LHCN-M2 (cell line): Measurements from ENCODE around the gene SGPP2. TPM values are rescaled to one million over a fixed set of nuclear protein-coding genes. Genes with fewer than 3 reads are reported as not detected.

Experiments used
- DNase-seq: peaks from one replicate; pipeline ENCODE4 v3.0.0-alpha.2; 2012; ENCODE audit warnings: low read depth
- total RNA-seq: library from RNA; depleted of rRNA; stranded (reverse); fragments of >200 nt; gene quantifications from 2 replicates; pipeline ENCODE4 v1.2.3, GENCODE V29; 2014

Gene SGPP2
- total RNA-seq, 1 experiment from 2014 or later = not detected

- DNase-seq = no peak
These were observed 99.6 kb downstream of the SGPP2 start for GRCh38 chr2:222523783-222524544.

- no peak for DNase-seq
These were observed 101.5 kb downstream of the SGPP2 start for GRCh38 chr2:222525811-222526210.

GRCh38 chr2:222526480-222527277 lies 102.3 kb downstream of the SGPP2 start:
- DNase-seq = no peak

GRCh38 chr2:222532315-222532714 lies 108.0 kb downstream of the SGPP2 start:
- no peak for DNase-seq

- no peak for DNase-seq
These were observed 111.1 kb downstream of the SGPP2 start for GRCh38 chr2:222535477-222535876.

GRCh38 chr2:222538535-222538934 lies 114.2 kb downstream of the SGPP2 start:
- DNase-seq = no peak

GRCh38 chr2:222544661-222545060 lies 120.3 kb downstream of the SGPP2 start:
- DNase-seq = no peak

- DNase-seq = no peak
These were observed 121.8 kb downstream of the SGPP2 start for GRCh38 chr2:222545823-222546795.

GRCh38 chr2:222547083-222547482 lies 122.7 kb downstream of the SGPP2 start:
- DNase-seq = no peak

GRCh38 chr2:222548992-222549391 lies 124.6 kb downstream of the SGPP2 start:
- DNase-seq = no peak

GRCh38 chr2:222554517-222554916 lies 130.2 kb downstream of the SGPP2 start:
- DNase-seq = no peak

GRCh38 chr2:222561151-222561550 lies 136.8 kb downstream of the SGPP2 start:
- no peak for DNase-seq

GRCh38 chr2:222561817-222562645 lies 137.7 kb downstream of the SGPP2 start:
- peak; percentile 53 for DNase-seq

- DNase-seq = no peak
These were observed 138.9 kb downstream of the SGPP2 start for GRCh38 chr2:222563106-222563718.

- DNase-seq = no peak
These were observed 139.6 kb downstream of the SGPP2 start for GRCh38 chr2:222563936-222564335.

GRCh38 chr2:222566229-222566628 lies 141.9 kb downstream of the SGPP2 start:
- no peak for DNase-seq

GRCh38 chr2:222568865-222569264 lies 144.5 kb downstream of the SGPP2 start:
- DNase-seq = peak; percentile 72

GRCh38 chr2:222569826-222570225 lies 145.5 kb downstream of the SGPP2 start:
- DNase-seq = peak; percentile 41

GRCh38 chr2:222572264-222572721 lies 147.9 kb downstream of the SGPP2 start:
- no peak for DNase-seq

GRCh38 chr2:222572751-222573174 lies 148.4 kb downstream of the SGPP2 start:
- DNase-seq = peak; percentile 69
